ENCODE measurements around the gene OPCML. TPM values are rescaled to one million over a fixed set of nuclear protein-coding genes. Genes with fewer than 3 reads are reported as not detected.

OPCML gene
- total RNA-seq, 3 donors from 2014 or later (not counting 1 experiment from before 2014, with no cell fraction given), result not detected

DNA sequence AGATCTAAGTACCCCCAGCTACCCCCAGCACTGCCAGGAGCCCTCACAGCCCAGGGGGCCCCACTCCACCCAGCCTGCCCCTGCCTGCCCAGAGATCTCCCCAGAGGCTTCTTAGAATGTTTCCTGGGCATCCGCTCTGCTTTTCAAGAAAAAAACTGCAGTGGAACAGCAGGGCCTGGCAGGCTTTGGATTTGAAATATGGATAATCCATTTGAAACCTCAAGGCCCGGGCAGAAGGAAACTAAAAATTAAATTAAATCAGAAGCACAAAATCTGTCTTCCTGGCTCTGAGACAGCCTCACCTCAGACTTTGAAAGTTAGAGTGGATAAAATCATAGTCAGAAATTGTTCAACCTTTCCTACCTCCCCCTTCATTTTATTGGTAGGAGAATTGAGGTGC lies 273.6 kb downstream of the OPCML start:
- H3K4me3 ChIP-seq (ENCODE audit: low read length), result no peak overlapping the region
- H3K36me3 ChIP-seq (ENCODE audit: control insufficient read depth, insufficient read depth, low read length), result no peaks in the 10 kb centered on the region
- intact Hi-C loops (cut with micrococcal nuclease), result no loop called here
- no peaks in the 10 kb centered on the region for H3K27me3 ChIP-seq (ENCODE audit: control insufficient read depth, insufficient read depth, low read length)
- Mint-ChIP-seq H3K36me3 (no peaks in the 10 kb centered on the region), H3K27ac (no peak overlapping the region), H3K9me3 (peaks cover 6% of the 10 kb centered on the region in 2 donors), H3K4me1 (no peaks in the 10 kb centered on the region), H3K27me3 (ENCODE audit: low read depth in 2 of 2) (peaks cover 0 to 3% of the 10 kb centered on the region in 2 donors), H3K4me3 (no peak overlapping the region)
- H3K4me1 ChIP-seq (ENCODE audit: control insufficient read depth, insufficient read depth, low read length), result no peaks in the 10 kb centered on the region
- WGBS (ENCODE audit: insufficient coverage), result 81% methylated on average over 2 of the region's 2 CpGs
- ATAC-seq (no peak), DNase-seq (no peak)
- H3K9me3 ChIP-seq (ENCODE audit: control insufficient read depth, insufficient read depth, low read length), result no peaks in the 10 kb centered on the region
- no peak overlapping the region for H3K27ac ChIP-seq (ENCODE audit: low read length)
- TF ChIP-seq, protein P1, sequence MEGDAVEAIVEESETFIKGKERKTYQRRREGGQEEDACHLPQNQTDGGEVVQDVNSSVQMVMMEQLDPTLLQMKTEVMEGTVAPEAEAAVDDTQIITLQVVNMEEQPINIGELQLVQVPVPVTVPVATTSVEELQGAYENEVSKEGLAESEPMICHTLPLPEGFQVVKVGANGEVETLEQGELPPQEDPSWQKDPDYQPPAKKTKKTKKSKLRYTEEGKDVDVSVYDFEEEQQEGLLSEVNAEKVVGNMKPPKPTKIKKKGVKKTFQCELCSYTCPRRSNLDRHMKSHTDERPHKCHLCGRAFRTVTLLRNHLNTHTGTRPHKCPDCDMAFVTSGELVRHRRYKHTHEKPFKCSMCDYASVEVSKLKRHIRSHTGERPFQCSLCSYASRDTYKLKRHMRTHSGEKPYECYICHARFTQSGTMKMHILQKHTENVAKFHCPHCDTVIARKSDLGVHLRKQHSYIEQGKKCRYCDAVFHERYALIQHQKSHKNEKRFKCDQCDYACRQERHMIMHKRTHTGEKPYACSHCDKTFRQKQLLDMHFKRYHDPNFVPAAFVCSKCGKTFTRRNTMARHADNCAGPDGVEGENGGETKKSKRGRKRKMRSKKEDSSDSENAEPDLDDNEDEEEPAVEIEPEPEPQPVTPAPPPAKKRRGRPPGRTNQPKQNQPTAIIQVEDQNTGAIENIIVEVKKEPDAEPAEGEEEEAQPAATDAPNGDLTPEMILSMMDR (IDR thresholded peaks at IDR 0.05), result no peak

DNA sequence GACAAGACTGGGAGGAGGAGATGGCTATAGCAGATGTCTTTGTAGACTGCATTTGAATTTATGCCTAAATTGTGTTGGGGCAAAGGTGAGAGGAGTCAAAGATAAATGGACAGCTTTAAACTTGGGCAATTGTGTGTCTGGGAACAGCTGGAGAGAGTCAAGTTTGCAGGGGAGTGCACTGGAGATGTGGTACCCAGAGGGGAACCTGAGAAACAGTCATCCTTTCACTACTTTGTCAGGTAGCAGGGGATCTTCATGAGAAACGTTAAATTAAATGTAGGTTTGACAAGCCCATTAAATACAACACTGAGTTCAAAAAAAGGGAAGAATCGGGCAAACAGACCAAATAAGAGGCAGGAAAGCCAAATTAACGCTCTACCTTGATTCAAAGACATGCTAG lies 277.7 kb downstream of the OPCML start:
- Mint-ChIP-seq H3K4me1 (no peaks in the 10 kb centered on the region), H3K9me3 (peaks cover 2 to 3% of the 10 kb centered on the region in 2 donors), H3K27me3 (ENCODE audit: low read depth in 2 of 2) (no peaks in the 10 kb centered on the region), H3K36me3 (no peaks in the 10 kb centered on the region), H3K27ac (no peak overlapping the region), H3K4me3 (no peak overlapping the region)
- no peak for DNase-seq
- TF ChIP-seq, protein P1 (IDR thresholded peaks at IDR 0.05), result no peak
- intact Hi-C loops (cut with micrococcal nuclease), result no loop called here
- no peaks in the 10 kb centered on the region for H3K36me3 ChIP-seq (ENCODE audit: control insufficient read depth, insufficient read depth, low read length)
- H3K9me3 ChIP-seq (ENCODE audit: control insufficient read depth, insufficient read depth, low read length), result no peaks in the 10 kb centered on the region
- ATAC-seq, result no peak
- no peaks in the 10 kb centered on the region for H3K27me3 ChIP-seq (ENCODE audit: control insufficient read depth, insufficient read depth, low read length)
- no peaks in the 10 kb centered on the region for H3K4me1 ChIP-seq (ENCODE audit: control insufficient read depth, insufficient read depth, low read length)
- H3K27ac ChIP-seq (ENCODE audit: low read length), result no peak overlapping the region
- WGBS (ENCODE audit: insufficient coverage), result no CpG with 5 or more reads among the region's 3 CpGs
- H3K4me3 ChIP-seq (ENCODE audit: low read length), result no peak overlapping the region

DNA sequence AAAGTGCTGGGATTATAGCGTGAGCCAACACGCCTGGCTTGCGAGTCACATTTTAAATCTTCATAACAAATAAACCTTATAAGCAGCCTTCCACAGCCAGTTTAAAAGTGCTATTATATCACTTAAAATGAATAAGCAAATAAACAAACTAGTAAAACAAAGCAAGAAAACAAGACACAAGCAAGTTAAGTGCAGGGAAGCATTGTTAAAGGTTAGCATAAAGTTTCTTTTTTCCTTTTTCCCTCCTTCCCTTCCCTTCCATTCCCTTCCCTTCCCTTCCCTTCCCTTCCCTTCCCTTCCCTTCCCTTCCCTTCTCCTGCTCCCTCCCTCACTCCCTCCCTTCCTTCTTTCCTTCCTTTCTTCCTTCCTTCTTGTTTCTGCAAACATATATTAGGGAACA lies 278.7 kb downstream of the OPCML start:
- no peak for ATAC-seq
- 87% methylated on average over 3 of the region's 3 CpGs for WGBS (ENCODE audit: insufficient coverage)
- intact Hi-C loops (cut with micrococcal nuclease), result no loop called here
- no peaks in the 10 kb centered on the region for H3K36me3 ChIP-seq (ENCODE audit: control insufficient read depth, insufficient read depth, low read length)
- Mint-ChIP-seq H3K4me1 (no peaks in the 10 kb centered on the region), H3K4me3 (no peak overlapping the region), H3K36me3 (no peaks in the 10 kb centered on the region), H3K9me3 (peaks cover 2 to 5% of the 10 kb centered on the region in 2 donors), H3K27me3 (ENCODE audit: low read depth in 2 of 2) (no peaks in the 10 kb centered on the region), H3K27ac (no peak overlapping the region)
- H3K4me1 ChIP-seq (ENCODE audit: control insufficient read depth, insufficient read depth, low read length), result no peaks in the 10 kb centered on the region
- no peak for DNase-seq
- H3K4me3 ChIP-seq (ENCODE audit: low read length), result no peak overlapping the region
- H3K9me3 ChIP-seq (ENCODE audit: control insufficient read depth, insufficient read depth, low read length), result no peaks in the 10 kb centered on the region
- H3K27me3 ChIP-seq (ENCODE audit: control insufficient read depth, insufficient read depth, low read length), result no peaks in the 10 kb centered on the region
- no peak overlapping the region for H3K27ac ChIP-seq (ENCODE audit: low read length)
- TF ChIP-seq, protein P1 (IDR thresholded peaks at IDR 0.05), result no peak

DNA sequence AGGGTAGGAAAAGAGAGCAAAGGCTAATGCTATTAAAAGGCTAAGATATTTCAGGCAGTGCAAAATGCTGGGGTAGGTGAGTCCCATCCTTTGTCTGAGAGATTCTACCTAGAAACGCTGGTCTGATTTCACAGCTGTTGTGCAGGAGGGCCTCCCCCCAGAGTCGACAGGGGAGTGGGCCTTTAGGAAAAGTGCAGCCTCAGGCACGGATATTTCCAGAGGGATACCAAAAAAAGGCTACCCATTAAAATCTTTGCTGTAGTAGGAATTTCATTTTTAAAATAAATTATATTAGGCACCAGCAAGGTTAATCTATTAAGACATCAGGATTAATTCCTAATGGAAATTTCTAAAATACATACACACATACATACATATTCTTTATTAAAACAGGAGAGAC lies 280.5 kb downstream of the OPCML start:
- no peaks in the 10 kb centered on the region for H3K36me3 Mint-ChIP-seq
- 94% methylated on average over 2 of the region's 3 CpGs for WGBS (ENCODE audit: insufficient coverage)
- no peak overlapping the region for H3K4me3 ChIP-seq (ENCODE audit: low read length)
- no peaks in the 10 kb centered on the region for H3K4me1 ChIP-seq (ENCODE audit: control insufficient read depth, insufficient read depth, low read length)
- no peaks in the 10 kb centered on the region for H3K36me3 ChIP-seq (ENCODE audit: control insufficient read depth, insufficient read depth, low read length)
- H3K27ac Mint-ChIP-seq, result no peak overlapping the region
- intact Hi-C loops (cut with micrococcal nuclease), result no loop called here
- H3K27me3 ChIP-seq (ENCODE audit: control insufficient read depth, insufficient read depth, low read length), result no peaks in the 10 kb centered on the region
- H3K27me3 Mint-ChIP-seq (ENCODE audit: low read depth in 2 of 2), result no peaks in the 10 kb centered on the region
- H3K9me3 ChIP-seq (ENCODE audit: control insufficient read depth, insufficient read depth, low read length), result no peaks in the 10 kb centered on the region
- no peaks in the 10 kb centered on the region for H3K4me1 Mint-ChIP-seq
- no peak for DNase-seq
- H3K27ac ChIP-seq (ENCODE audit: low read length), result no peak overlapping the region
- no peak overlapping the region for H3K4me3 Mint-ChIP-seq
- peaks cover 0 to 7% of the 10 kb centered on the region in 2 donors for H3K9me3 Mint-ChIP-seq
- TF ChIP-seq, protein P1 (IDR thresholded peaks at IDR 0.05), result no peak
- no peak for ATAC-seq

Data from natural killer cell (primary cell).